Measurements from ENCODE around the gene TTLL9.

DNA sequence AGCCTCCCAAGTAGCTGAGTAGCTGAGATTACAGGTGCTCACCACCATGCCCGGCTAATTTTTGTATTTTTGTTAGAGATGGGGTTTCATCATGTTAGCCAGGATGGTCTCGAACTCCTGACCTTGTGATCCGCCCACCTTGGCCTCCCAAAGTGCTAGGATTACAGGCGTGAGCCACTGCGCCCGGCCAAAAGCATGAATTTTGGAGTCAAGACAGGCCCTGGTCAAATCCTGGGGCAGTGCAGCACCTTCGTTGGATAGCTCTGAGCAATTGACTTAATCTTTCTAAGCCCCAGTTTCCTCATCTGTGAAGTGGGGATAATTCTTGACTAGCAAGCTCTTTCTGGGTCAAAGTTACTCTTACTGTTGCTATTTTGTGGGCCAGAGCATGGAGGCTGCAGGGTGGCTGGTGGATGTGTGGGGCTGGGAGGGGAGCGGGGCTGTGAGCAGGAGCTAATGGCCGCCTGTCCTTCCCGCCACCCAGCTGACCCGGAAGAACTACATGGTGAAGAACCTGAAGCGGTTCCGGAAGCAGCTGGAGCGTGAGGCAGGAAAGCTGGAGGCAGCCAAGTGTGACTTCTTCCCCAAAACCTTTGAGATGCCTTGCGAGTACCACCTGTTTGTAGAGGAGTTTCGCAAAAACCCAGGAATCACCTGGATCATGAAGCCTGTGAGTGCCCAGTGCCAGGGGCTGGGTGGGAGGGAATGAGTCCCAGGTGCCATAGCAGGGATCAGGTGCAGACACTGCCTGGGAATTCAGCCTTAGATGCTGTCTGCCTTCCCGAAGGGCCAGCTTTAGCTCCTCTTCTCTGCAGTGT lies 39.0 kb downstream of the TTLL9 start:
- TF ChIP-seq, protein P1, sequence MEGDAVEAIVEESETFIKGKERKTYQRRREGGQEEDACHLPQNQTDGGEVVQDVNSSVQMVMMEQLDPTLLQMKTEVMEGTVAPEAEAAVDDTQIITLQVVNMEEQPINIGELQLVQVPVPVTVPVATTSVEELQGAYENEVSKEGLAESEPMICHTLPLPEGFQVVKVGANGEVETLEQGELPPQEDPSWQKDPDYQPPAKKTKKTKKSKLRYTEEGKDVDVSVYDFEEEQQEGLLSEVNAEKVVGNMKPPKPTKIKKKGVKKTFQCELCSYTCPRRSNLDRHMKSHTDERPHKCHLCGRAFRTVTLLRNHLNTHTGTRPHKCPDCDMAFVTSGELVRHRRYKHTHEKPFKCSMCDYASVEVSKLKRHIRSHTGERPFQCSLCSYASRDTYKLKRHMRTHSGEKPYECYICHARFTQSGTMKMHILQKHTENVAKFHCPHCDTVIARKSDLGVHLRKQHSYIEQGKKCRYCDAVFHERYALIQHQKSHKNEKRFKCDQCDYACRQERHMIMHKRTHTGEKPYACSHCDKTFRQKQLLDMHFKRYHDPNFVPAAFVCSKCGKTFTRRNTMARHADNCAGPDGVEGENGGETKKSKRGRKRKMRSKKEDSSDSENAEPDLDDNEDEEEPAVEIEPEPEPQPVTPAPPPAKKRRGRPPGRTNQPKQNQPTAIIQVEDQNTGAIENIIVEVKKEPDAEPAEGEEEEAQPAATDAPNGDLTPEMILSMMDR (IDR thresholded peaks at IDR 0.05) = no peak
- TF ChIP-seq POLR2A (IDR thresholded peaks at IDR 0.05) = no peak

Data from breast epithelium (tissue), 3 donors.